Measurements from ENCODE around the gene TMEM126A. TPM values are rescaled to one million over a fixed set of nuclear protein-coding genes. Genes with fewer than 3 reads are reported as not detected.

TMEM126A gene
- total and polyA plus RNA-seq, 2 of the 8 experiments (the other 6 are each of a cell fraction or from before 2014, with no cell fraction given), result 33.7 to 58.7 TPM

DNA sequence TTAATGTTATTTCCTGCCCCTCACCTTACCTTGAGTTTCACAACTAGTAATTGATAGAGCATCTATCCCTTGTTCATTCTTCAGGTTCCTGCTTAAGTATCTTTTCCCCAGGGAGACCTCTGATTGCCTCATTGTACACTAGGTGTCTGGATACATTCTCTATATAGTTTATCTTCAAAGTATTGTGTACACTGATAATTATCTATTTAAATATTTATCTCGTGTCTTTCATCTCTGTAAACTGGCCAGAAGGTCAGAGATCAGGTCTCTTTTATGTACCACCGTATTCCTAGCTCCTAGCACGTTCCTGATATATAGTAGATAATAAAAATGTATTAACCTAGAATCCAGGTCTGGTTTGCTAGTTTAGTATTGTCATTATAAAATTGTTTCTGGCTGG is 13.0 kb upstream of the TMEM126A start (continued):
- TF ChIP-seq, protein P1, sequence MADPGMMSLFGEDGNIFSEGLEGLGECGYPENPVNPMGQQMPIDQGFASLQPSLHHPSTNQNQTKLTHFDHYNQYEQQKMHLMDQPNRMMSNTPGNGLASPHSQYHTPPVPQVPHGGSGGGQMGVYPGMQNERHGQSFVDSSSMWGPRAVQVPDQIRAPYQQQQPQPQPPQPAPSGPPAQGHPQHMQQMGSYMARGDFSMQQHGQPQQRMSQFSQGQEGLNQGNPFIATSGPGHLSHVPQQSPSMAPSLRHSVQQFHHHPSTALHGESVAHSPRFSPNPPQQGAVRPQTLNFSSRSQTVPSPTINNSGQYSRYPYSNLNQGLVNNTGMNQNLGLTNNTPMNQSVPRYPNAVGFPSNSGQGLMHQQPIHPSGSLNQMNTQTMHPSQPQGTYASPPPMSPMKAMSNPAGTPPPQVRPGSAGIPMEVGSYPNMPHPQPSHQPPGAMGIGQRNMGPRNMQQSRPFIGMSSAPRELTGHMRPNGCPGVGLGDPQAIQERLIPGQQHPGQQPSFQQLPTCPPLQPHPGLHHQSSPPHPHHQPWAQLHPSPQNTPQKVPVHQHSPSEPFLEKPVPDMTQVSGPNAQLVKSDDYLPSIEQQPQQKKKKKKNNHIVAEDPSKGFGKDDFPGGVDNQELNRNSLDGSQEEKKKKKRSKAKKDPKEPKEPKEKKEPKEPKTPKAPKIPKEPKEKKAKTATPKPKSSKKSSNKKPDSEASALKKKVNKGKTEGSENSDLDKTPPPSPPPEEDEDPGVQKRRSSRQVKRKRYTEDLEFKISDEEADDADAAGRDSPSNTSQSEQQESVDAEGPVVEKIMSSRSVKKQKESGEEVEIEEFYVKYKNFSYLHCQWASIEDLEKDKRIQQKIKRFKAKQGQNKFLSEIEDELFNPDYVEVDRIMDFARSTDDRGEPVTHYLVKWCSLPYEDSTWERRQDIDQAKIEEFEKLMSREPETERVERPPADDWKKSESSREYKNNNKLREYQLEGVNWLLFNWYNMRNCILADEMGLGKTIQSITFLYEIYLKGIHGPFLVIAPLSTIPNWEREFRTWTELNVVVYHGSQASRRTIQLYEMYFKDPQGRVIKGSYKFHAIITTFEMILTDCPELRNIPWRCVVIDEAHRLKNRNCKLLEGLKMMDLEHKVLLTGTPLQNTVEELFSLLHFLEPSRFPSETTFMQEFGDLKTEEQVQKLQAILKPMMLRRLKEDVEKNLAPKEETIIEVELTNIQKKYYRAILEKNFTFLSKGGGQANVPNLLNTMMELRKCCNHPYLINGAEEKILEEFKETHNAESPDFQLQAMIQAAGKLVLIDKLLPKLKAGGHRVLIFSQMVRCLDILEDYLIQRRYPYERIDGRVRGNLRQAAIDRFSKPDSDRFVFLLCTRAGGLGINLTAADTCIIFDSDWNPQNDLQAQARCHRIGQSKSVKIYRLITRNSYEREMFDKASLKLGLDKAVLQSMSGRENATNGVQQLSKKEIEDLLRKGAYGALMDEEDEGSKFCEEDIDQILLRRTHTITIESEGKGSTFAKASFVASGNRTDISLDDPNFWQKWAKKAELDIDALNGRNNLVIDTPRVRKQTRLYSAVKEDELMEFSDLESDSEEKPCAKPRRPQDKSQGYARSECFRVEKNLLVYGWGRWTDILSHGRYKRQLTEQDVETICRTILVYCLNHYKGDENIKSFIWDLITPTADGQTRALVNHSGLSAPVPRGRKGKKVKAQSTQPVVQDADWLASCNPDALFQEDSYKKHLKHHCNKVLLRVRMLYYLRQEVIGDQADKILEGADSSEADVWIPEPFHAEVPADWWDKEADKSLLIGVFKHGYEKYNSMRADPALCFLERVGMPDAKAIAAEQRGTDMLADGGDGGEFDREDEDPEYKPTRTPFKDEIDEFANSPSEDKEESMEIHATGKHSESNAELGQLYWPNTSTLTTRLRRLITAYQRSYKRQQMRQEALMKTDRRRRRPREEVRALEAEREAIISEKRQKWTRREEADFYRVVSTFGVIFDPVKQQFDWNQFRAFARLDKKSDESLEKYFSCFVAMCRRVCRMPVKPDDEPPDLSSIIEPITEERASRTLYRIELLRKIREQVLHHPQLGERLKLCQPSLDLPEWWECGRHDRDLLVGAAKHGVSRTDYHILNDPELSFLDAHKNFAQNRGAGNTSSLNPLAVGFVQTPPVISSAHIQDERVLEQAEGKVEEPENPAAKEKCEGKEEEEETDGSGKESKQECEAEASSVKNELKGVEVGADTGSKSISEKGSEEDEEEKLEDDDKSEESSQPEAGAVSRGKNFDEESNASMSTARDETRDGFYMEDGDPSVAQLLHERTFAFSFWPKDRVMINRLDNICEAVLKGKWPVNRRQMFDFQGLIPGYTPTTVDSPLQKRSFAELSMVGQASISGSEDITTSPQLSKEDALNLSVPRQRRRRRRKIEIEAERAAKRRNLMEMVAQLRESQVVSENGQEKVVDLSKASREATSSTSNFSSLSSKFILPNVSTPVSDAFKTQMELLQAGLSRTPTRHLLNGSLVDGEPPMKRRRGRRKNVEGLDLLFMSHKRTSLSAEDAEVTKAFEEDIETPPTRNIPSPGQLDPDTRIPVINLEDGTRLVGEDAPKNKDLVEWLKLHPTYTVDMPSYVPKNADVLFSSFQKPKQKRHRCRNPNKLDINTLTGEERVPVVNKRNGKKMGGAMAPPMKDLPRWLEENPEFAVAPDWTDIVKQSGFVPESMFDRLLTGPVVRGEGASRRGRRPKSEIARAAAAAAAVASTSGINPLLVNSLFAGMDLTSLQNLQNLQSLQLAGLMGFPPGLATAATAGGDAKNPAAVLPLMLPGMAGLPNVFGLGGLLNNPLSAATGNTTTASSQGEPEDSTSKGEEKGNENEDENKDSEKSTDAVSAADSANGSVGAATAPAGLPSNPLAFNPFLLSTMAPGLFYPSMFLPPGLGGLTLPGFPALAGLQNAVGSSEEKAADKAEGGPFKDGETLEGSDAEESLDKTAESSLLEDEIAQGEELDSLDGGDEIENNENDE (IDR thresholded peaks at IDR 0.05; ENCODE audit: insufficient replicate concordance, low read length), result no peak
